A673 (cell line): ENCODE data around the gene TBC1D10B. TPM values are rescaled to one million over a fixed set of nuclear protein-coding genes. Genes with fewer than 3 reads are reported as not detected.

ENCODE experiments used
- BruUV-seq: library from RNA; stranded (reverse); fragments of 400-500 nt; replicated peaks from 2 replicates; lab custom pipeline; 2021; lab: Mats Ljungman, UMichigan
- CTCF ChIA-PET: fragments of 300-600 bp; sonication (Branson Sonifier 250); formaldehyde crosslinking; loops from one replicate; lab custom pipeline; 2022; ENCODE audit warnings: antibody characterized with exemption; lab: Charles Lee
- POLR2A ChIA-PET: fragments of 300-600 bp; sonication (Branson Sonifier 250); formaldehyde crosslinking; loops from one replicate; lab custom pipeline; 2022; ENCODE audit warnings: antibody characterized with exemption; ENCODE audit not compliant: low non-redundant PET; lab: Charles Lee
- DNase-seq: peaks from one replicate; pipeline ENCODE4 v3.0.0-alpha.2; 2015; ENCODE audit warnings: low spot score
- H3K27ac ChIP-seq: fragments of 200-600 bp; sonication (generic); 2 replicates; pipeline ENCODE4 v1.5.1; 2016; ENCODE audit warnings: mixed run types, low read depth, mild to moderate bottlenecking, mixed read lengths, antibody characterized with exemption, low read length; ENCODE audit not compliant: poor library complexity, severe bottlenecking
- H3K27me3 ChIP-seq: fragments of 200-600 bp; sonication (generic); replicated peaks from 2 replicates; pipeline ENCODE4 v1.6.1; 2017; ENCODE audit warnings: mixed run types, low read depth, mild to moderate bottlenecking, mixed read lengths, antibody characterized with exemption, low read length; ENCODE audit not compliant: insufficient read depth, poor library complexity
- H3K36me3 ChIP-seq: fragments of 200-600 bp; sonication (generic); 2 replicates; pipeline ENCODE4 v1.6.1; 2016; ENCODE audit warnings: mixed run types, mild to moderate bottlenecking, mixed read lengths, antibody characterized with exemption, low read length; ENCODE audit not compliant: insufficient read depth, poor library complexity, severe bottlenecking
- H3K4me1 ChIP-seq: fragments of 200-600 bp; sonication (generic); 2 replicates; pipeline ENCODE4 v1.6.1; 2017; ENCODE audit warnings: mixed run types, mild to moderate bottlenecking, mixed read lengths, antibody characterized with exemption, low read length; ENCODE audit not compliant: insufficient read depth, poor library complexity, severe bottlenecking
- H3K4me3 ChIP-seq: fragments of 200-600 bp; sonication (generic); 2 replicates; pipeline ENCODE4 v1.5.1; 2016; ENCODE audit warnings: low read depth, mixed run types, mild to moderate bottlenecking, mixed read lengths, low read length; ENCODE audit not compliant: poor library complexity, severe bottlenecking
- H3K9me3 ChIP-seq: fragments of 200-600 bp; sonication (generic); 2 replicates; pipeline ENCODE4 v1.6.1; 2016; ENCODE audit warnings: mixed run types, low read depth, mild to moderate bottlenecking, mixed read lengths, antibody characterized with exemption, low read length; ENCODE audit not compliant: poor library complexity, severe bottlenecking
- EZH2 ChIP-seq: fragments of 200-600 bp; sonication (generic); IDR thresholded peaks from 2 replicates; pipeline ENCODE4 v1.6.1; 2017; ENCODE audit warnings: borderline replicate concordance, low read depth, mild to moderate bottlenecking, mixed read lengths, antibody characterized with exemption, low read length; ENCODE audit not compliant: poor library complexity, severe bottlenecking
- intact Hi-C: fragments of 100-400 bp; cut with micrococcal nuclease; formaldehyde crosslinking; loops from one replicate; pipeline ENCODE4 v1.10.0; 2022; ENCODE audit not compliant: unreplicated experiment
- total RNA-seq: library from RNA; stranded (reverse); gene quantifications from 2 replicates; pipeline ENCODE4 v1.2.3, GENCODE V29; 2021
- TF ChIP-seq, protein P1 (sequence below): fragments of 300-800, 200-600 bp; sonication (generic); conservative IDR thresholded peaks from 2 replicates; pipeline ENCODE4 v1.5.1; 2017; ENCODE audit warnings: low read depth, mild to moderate bottlenecking, antibody characterized with exemption, low read length, moderate library complexity, mixed read lengths

Gene TBC1D10B
- total RNA-seq, 1 experiment from 2014 or later: 66.0 TPM

GRCh38 chr16:30350134-30350871, 20.0 kb downstream of the TBC1D10B start:
- DNase-seq: no peak
- Histone ChIP-seq H3K4me3 (no peak overlapping the region), H3K27me3 (no peaks in the 10 kb centered on the region), H3K9me3 (no peaks in the 10 kb centered on the region), H3K4me1 (peaks cover 6% of the 10 kb centered on the region), H3K36me3 (peaks cover 38% of the 10 kb centered on the region), H3K27ac (no peak overlapping the region)
- CTCF ChIA-PET: interaction anchor here (0.6 kb wide), 1 partner anchor 286 kb away, joined by 5 read pairs; no protein-coding TSS in a partner anchor
- BruUV-seq: no TSS peak
- POLR2A ChIA-PET: no interaction called here
- intact Hi-C loops: no loop called here
- TF ChIP-seq, protein P1, sequence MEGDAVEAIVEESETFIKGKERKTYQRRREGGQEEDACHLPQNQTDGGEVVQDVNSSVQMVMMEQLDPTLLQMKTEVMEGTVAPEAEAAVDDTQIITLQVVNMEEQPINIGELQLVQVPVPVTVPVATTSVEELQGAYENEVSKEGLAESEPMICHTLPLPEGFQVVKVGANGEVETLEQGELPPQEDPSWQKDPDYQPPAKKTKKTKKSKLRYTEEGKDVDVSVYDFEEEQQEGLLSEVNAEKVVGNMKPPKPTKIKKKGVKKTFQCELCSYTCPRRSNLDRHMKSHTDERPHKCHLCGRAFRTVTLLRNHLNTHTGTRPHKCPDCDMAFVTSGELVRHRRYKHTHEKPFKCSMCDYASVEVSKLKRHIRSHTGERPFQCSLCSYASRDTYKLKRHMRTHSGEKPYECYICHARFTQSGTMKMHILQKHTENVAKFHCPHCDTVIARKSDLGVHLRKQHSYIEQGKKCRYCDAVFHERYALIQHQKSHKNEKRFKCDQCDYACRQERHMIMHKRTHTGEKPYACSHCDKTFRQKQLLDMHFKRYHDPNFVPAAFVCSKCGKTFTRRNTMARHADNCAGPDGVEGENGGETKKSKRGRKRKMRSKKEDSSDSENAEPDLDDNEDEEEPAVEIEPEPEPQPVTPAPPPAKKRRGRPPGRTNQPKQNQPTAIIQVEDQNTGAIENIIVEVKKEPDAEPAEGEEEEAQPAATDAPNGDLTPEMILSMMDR: no peak
- no peak for TF ChIP-seq EZH2

- POLR2A ChIA-PET: no interaction called here
These were observed 20.6 kb downstream of the TBC1D10B start for GRCh38 chr16:30349675-30350074.

DNA sequence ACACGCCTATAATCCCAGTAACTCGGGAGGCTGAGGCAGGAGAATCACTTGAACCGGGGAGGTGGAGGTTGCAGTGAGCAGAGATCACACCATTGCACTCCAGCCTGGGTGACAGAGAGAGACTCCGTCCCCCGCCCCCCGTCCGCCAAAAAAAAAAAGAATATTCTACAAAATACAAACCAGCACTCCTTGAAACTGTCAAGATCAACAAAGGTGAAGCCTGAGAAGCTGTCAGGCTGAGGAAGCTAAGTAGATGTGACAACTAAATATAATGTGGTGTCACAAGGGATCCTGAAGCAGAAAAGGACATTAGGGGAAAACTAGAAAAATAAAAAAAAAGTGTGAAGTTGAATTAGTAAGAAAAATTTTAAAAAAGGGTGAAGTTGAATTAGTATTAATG, 21.4 kb downstream of the TBC1D10B start:
- DNase-seq: no peak
- Histone ChIP-seq H3K27ac (no peak overlapping the region), H3K27me3 (no peaks in the 10 kb centered on the region), H3K4me1 (peaks cover 2% of the 10 kb centered on the region), H3K4me3 (no peak overlapping the region), H3K9me3 (no peaks in the 10 kb centered on the region), H3K36me3 (peaks cover 36% of the 10 kb centered on the region)
- intact Hi-C loops: no loop called here
- BruUV-seq: no TSS peak
- POLR2A ChIA-PET: interaction anchor here (0.5 kb wide), 1 partner anchor 295 kb away, joined by 4 read pairs; no protein-coding TSS in a partner anchor
- TF ChIP-seq, protein P1: no peak
- no peak for TF ChIP-seq EZH2
- CTCF ChIA-PET: interaction anchor here (0.7 kb wide), 1 partner anchor 16 kb away, joined by 7 read pairs; no protein-coding TSS in a partner anchor

More at GRCh38 chr16:30349675-30350074, 20.6 kb downstream of the TBC1D10B start:
- no peaks in the 10 kb centered on the region for H3K9me3 ChIP-seq
- peaks cover 38% of the 10 kb centered on the region for H3K36me3 ChIP-seq
- no peak overlapping the region for H3K27ac ChIP-seq
- H3K27me3 ChIP-seq: no peaks in the 10 kb centered on the region
- intact Hi-C loops: no loop called here
- BruUV-seq: no TSS peak
- CTCF ChIA-PET: no interaction called here
- no peak for DNase-seq
- peaks cover 6% of the 10 kb centered on the region for H3K4me1 ChIP-seq
- no peak for TF ChIP-seq EZH2
- TF ChIP-seq, protein P1: no peak
- no peak overlapping the region for H3K4me3 ChIP-seq
